Panc1 (cell line): Measurements from ENCODE around the gene WNT5B. TPM values are rescaled to one million over a fixed set of nuclear protein-coding genes. Genes with fewer than 3 reads are reported as not detected.

ENCODE experiments used
- ATAC-seq: fragments of 200-7000 bp; cut with Tn5 transposase; 2 replicates; pipeline ENCODE4 v1.9.1; 2020; ENCODE audit warnings: mild to moderate bottlenecking, moderate library complexity
- BruUV-seq: library from RNA; stranded (reverse); fragments of 400-500 nt; replicated peaks from 2 replicates; lab custom pipeline; 2021; lab: Mats Ljungman, UMichigan
- CTCF ChIA-PET: fragments of 300-600 bp; sonication (Branson Sonifier 250); formaldehyde crosslinking; loops from one replicate; lab custom pipeline; 2022; ENCODE audit warnings: antibody characterized with exemption; lab: Charles Lee
- POLR2A ChIA-PET: fragments of 300-600 bp; sonication (Branson Sonifier 250); formaldehyde crosslinking; loops from one replicate; lab custom pipeline; 2022; ENCODE audit warnings: antibody characterized with exemption; lab: Charles Lee
- DNase-seq: peaks from one replicate; pipeline ENCODE4 v3.0.0-alpha.2; 2010; ENCODE audit warnings: low read depth, low spot score
- H3K27ac ChIP-seq: 2 replicates; pipeline ENCODE4 v1.5.1; 2011; ENCODE audit warnings: mild to moderate bottlenecking, low read length, inconsistent platforms
- H3K27me3 ChIP-seq: fragments of 200-500 bp; sonication (Bioruptor generic); 2 replicates; pipeline ENCODE4 v1.6.0; 2014; ENCODE audit warnings: low read length, inconsistent platforms; ENCODE audit not compliant: control insufficient read depth, insufficient read depth
- H3K36me3 ChIP-seq: fragments of 200-500 bp; sonication (Bioruptor generic); 2 replicates; pipeline ENCODE4 v1.5.1; 2014; ENCODE audit warnings: inconsistent platforms, mild to moderate bottlenecking, low read length, moderate library complexity; ENCODE audit not compliant: control insufficient read depth, insufficient read depth
- H3K4me1 ChIP-seq: 2 replicates; pipeline ENCODE4 v1.5.1; 2011; ENCODE audit warnings: inconsistent platforms, mild to moderate bottlenecking, low read length, moderate library complexity; ENCODE audit not compliant: control insufficient read depth, insufficient read depth
- H3K4me3 ChIP-seq, 2 experiments: 2 replicates each; pipeline ENCODE4 v1.5.1; 2011 to 2012; ENCODE audit warnings: low read depth in 2 of 2, low read length in 2 of 2, mild to moderate bottlenecking in 2 of 2, inconsistent platforms in 1 of 2, moderate library complexity in 1 of 2
- H3K9me3 ChIP-seq: fragments of 200-500 bp; sonication (Bioruptor generic); 2 replicates; pipeline ENCODE4 v1.5.1; 2014; ENCODE audit warnings: low read depth, mild to moderate bottlenecking, inconsistent platforms, low read length, moderate library complexity; ENCODE audit not compliant: control insufficient read depth, insufficient read depth
- POLR2AphosphoS5 ChIP-seq: IDR thresholded peaks from 2 replicates; pipeline ENCODE4 v1.6.1; 2012; ENCODE audit warnings: mild to moderate bottlenecking, low read depth, low read length, moderate library complexity
- SIN3A ChIP-seq: IDR thresholded peaks from 2 replicates; pipeline ENCODE4 v1.6.1; 2012; ENCODE audit warnings: low read depth, mild to moderate bottlenecking, low read length, moderate library complexity, borderline replicate concordance; ENCODE audit not compliant: insufficient read depth
- TCF7L2 ChIP-seq: IDR thresholded peaks from 2 replicates; pipeline ENCODE4 v1.6.1; 2011; ENCODE audit warnings: mild to moderate bottlenecking, low read depth, low read length, inconsistent platforms
- in situ Hi-C: cut with HindIII; loops from 2 replicates; pipeline ENCODE4 v1.10.0; 2016; ENCODE audit warnings: low sequenced_read_pairs, low pct_unique_long_range_greater_than_20kb
- intact Hi-C: fragments of 100-400 bp; cut with micrococcal nuclease; formaldehyde crosslinking; loops from one replicate; pipeline ENCODE4 v1.10.0; 2022; ENCODE audit not compliant: unreplicated experiment
- total RNA-seq: library from RNA; stranded (reverse); gene quantifications from one replicate; pipeline ENCODE4 v1.2.1, GENCODE V29; 2021; ENCODE audit not compliant: unreplicated experiment
- TF ChIP-seq, protein P1 (sequence below): fragments of 450-650 bp; IDR thresholded peaks from 2 replicates; pipeline ENCODE4 v1.5.1; 2017; ENCODE audit warnings: mild to moderate bottlenecking
- TF ChIP-seq, protein P2 (sequence below), 2 experiments: IDR thresholded peaks; 2 replicates each; pipeline ENCODE4 v1.6.1; 2011 to 2012; ENCODE audit warnings: low read depth in 2 of 2, control low read depth in 1 of 2, low read length in 1 of 2, mild to moderate bottlenecking in 1 of 2, moderate library complexity in 1 of 2; ENCODE audit not compliant: insufficient read depth in 1 of 2

Gene WNT5B
- total RNA-seq, 1 experiment from 2014 or later: 36.9 TPM

DNA sequence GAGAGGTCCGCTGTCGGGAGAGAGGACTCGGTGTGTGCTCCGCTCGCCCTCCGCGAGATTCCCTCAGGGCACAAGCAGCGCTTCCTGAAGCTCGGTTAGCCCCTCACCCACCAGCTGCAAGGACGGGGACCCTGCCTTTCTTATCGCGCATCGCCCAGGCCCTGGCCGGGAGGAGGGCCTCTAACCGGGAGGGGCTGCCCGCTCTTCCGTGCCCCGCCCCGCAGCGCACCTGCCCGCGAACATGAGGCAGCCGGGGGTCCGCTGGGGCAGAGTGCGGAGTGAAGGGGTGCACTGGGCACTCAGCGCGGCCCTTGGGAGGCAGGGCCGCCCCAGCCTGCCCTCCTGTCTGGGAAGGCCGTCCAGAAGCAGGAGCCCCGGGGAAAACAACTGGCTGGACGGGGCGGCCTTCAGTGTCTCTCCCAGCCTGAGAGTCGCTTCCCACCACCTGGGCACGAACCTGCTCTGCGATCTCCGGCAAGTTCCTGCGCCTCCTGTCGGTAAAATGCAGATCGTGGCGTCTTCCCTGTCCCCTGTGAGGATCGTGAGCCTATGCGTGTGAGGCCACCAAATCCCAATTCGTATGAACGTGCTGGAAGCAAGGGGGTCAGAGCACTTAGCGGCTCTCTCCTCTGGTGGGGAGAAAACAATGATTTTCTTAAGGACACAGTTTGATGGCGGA, 33.9 kb downstream of the WNT5B start:
- CTCF ChIA-PET: no interaction called here
- DNase-seq: no peak
- Histone ChIP-seq H3K36me3 (no peaks in the 10 kb centered on the region), H3K4me1 (peaks cover 9% of the 10 kb centered on the region), H3K9me3 (no peaks in the 10 kb centered on the region), H3K4me3 (peak overlapping the region; percentile 37 to 51), H3K27me3 (no peaks in the 10 kb centered on the region), H3K27ac (no peak overlapping the region)
- peak; percentile 81 for ATAC-seq
- in situ Hi-C loops (no loop called here), intact Hi-C loops (loop anchor here (10.0 kb wide), 1 partner anchor 272 kb away; no protein-coding TSS in a partner anchor)
- no TSS peak for BruUV-seq
- TF ChIP-seq, protein P1, sequence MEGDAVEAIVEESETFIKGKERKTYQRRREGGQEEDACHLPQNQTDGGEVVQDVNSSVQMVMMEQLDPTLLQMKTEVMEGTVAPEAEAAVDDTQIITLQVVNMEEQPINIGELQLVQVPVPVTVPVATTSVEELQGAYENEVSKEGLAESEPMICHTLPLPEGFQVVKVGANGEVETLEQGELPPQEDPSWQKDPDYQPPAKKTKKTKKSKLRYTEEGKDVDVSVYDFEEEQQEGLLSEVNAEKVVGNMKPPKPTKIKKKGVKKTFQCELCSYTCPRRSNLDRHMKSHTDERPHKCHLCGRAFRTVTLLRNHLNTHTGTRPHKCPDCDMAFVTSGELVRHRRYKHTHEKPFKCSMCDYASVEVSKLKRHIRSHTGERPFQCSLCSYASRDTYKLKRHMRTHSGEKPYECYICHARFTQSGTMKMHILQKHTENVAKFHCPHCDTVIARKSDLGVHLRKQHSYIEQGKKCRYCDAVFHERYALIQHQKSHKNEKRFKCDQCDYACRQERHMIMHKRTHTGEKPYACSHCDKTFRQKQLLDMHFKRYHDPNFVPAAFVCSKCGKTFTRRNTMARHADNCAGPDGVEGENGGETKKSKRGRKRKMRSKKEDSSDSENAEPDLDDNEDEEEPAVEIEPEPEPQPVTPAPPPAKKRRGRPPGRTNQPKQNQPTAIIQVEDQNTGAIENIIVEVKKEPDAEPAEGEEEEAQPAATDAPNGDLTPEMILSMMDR: peak; percentile 77
- TF ChIP-seq TCF7L2: no peak
- POLR2A ChIA-PET: no interaction called here

DNA sequence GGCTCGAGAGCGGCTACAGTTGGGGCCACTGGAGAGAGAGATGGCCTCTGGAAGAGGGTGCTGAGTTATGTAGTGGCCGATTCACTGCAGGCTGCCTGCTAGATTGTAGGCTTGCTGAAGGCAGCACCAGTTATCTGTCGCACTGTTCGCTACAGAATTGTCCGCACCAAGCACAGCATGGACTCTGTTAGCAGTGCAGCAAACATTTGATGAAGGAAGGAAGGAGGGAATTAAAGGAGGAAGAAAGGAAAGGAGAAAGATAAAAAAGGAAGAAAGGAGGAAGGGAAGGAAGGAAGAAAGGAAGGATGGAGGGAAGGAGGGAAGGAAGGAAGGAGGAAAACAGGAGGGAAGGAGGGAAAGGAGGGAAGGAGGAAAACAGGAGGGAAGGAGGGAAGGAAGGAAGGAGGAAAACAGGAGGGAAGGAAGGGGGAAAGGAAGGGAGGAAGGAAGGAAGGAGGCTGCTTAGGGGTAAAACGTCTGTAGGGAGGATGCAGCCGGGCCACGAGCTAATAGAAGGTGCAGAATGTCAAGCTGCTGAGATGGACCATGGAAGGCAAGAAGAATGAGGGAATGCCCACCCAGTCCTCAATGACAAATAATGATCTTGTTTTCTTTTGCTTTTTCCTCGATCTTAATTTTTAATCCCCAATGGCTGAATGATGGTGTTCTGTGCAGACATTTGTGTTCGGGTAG, 34.6 kb downstream of the WNT5B start:
- no peak overlapping the region for H3K27ac ChIP-seq
- DNase-seq: no peak
- TF ChIP-seq SIN3A: no peak
- TF ChIP-seq POLR2AphosphoS5: no peak
- TF ChIP-seq, protein P2, sequence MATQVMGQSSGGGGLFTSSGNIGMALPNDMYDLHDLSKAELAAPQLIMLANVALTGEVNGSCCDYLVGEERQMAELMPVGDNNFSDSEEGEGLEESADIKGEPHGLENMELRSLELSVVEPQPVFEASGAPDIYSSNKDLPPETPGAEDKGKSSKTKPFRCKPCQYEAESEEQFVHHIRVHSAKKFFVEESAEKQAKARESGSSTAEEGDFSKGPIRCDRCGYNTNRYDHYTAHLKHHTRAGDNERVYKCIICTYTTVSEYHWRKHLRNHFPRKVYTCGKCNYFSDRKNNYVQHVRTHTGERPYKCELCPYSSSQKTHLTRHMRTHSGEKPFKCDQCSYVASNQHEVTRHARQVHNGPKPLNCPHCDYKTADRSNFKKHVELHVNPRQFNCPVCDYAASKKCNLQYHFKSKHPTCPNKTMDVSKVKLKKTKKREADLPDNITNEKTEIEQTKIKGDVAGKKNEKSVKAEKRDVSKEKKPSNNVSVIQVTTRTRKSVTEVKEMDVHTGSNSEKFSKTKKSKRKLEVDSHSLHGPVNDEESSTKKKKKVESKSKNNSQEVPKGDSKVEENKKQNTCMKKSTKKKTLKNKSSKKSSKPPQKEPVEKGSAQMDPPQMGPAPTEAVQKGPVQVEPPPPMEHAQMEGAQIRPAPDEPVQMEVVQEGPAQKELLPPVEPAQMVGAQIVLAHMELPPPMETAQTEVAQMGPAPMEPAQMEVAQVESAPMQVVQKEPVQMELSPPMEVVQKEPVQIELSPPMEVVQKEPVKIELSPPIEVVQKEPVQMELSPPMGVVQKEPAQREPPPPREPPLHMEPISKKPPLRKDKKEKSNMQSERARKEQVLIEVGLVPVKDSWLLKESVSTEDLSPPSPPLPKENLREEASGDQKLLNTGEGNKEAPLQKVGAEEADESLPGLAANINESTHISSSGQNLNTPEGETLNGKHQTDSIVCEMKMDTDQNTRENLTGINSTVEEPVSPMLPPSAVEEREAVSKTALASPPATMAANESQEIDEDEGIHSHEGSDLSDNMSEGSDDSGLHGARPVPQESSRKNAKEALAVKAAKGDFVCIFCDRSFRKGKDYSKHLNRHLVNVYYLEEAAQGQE (IDR thresholded peaks at IDR 0.05; ENCODE audit: insufficient read depth in 1 of 2, low read depth in 2 of 2, low read length in 1 of 2): no peak
- no peak for TF ChIP-seq TCF7L2
- TF ChIP-seq, protein P1: no peak; the same call in 1 of the 2 replicates
- H3K4me1 ChIP-seq: peaks cover 9% of the 10 kb centered on the region
- no TSS peak for BruUV-seq
- CTCF ChIA-PET: no interaction called here
- no peaks in the 10 kb centered on the region for H3K27me3 ChIP-seq
- in situ Hi-C loops: no loop called here
- H3K4me3 ChIP-seq: no peak overlapping the region
- POLR2A ChIA-PET: no interaction called here
- no peak for ATAC-seq
- intact Hi-C loops: loop anchor here (10.0 kb wide), 1 partner anchor 271 kb away; no protein-coding TSS in a partner anchor
- H3K36me3 ChIP-seq: no peaks in the 10 kb centered on the region
- no peaks in the 10 kb centered on the region for H3K9me3 ChIP-seq
